RWPE2 (cell line): ENCODE measurements around the gene RPL7A.
A peak's percentile ranks its signal among the peaks of the same experiment; 100 is the strongest.
"Not testable (repeated sequence)": the region's sequence is repeated elsewhere in the genome, so short reads cannot be mapped to it uniquely, and the experiment has no call there.

ENCODE experiments used
- ATAC-seq: fragments of 200-7000 bp; cut with Tn5 transposase; 3 replicates; pipeline ENCODE4 v1.9.1; 2021; ENCODE audit warnings: low read depth
- DNase-seq: peaks from one replicate; pipeline ENCODE4 v3.0.0-alpha.2; 2020; ENCODE audit warnings: low spot score
- H3K27ac ChIP-seq: fragments of 450-650 bp; 2 replicates; pipeline ENCODE4 v1.5.1; 2017; ENCODE audit warnings: mild to moderate bottlenecking; ENCODE audit not compliant: poor library complexity, severe bottlenecking
- H3K27me3 ChIP-seq: fragments of 250-450 bp; sonication (Bioruptor Pico); 2 replicates; pipeline ENCODE4 v1.5.1; 2021; ENCODE audit warnings: mild to moderate bottlenecking, moderate library complexity; ENCODE audit not compliant: insufficient read depth, poor library complexity, severe bottlenecking
- H3K36me3 ChIP-seq: fragments of 250-450 bp; sonication (Bioruptor Pico); 2 replicates; pipeline ENCODE4 v1.5.1; 2020; ENCODE audit warnings: low read depth, mild to moderate bottlenecking, moderate library complexity
- H3K4me1 ChIP-seq: fragments of 250-450 bp; sonication (Bioruptor Pico); 2 replicates; pipeline ENCODE4 v1.5.1; 2021; ENCODE audit warnings: mild to moderate bottlenecking, moderate library complexity; ENCODE audit not compliant: insufficient read depth, poor library complexity, severe bottlenecking
- H3K4me3 ChIP-seq: fragments of 250-450 bp; sonication (Bioruptor Pico); 2 replicates; pipeline ENCODE4 v1.5.1; 2021; ENCODE audit warnings: mild to moderate bottlenecking, moderate library complexity; ENCODE audit not compliant: severe bottlenecking
- H3K9me3 ChIP-seq: fragments of 250-450 bp; sonication (Bioruptor Pico); 2 replicates; pipeline ENCODE4 v1.5.1; 2021; ENCODE audit warnings: mild to moderate bottlenecking, moderate library complexity; ENCODE audit not compliant: severe bottlenecking
- TF ChIP-seq, protein P1 (sequence below): fragments of 450-650 bp; IDR thresholded peaks from one replicate; pipeline ENCODE4 v1.5.1; 2017; ENCODE audit warnings: mild to moderate bottlenecking, moderate library complexity; ENCODE audit not compliant: poor library complexity, severe bottlenecking

Gene RPL7A

DNA sequence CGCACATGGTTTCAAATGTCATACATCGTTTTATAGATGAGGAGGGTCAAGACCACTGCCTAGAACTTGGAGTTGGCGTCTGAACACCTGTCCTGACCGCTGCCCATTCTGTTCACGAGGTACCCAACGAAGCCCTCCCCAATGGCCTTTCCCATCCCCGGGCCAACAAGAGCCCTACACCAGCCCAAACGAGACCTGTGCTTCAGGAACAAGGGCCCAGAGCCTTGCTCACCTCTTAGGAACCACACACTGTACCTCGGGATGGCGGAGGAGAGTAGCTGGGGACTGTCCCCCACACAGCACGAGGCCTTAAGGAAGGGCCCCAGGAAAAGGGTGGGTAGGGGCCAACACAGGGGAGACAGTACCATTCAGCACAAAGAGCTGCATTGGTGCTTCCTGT lies 15.0 kb upstream of the RPL7A start:
- Histone ChIP-seq H3K27me3 (no peaks in the 10 kb centered on the region), H3K9me3 (no peaks in the 10 kb centered on the region), H3K27ac (no peak overlapping the region), H3K36me3 (peaks cover 44% of the 10 kb centered on the region), H3K4me3 (no peak overlapping the region), H3K4me1 (no peaks in the 10 kb centered on the region)
- TF ChIP-seq, protein P1, sequence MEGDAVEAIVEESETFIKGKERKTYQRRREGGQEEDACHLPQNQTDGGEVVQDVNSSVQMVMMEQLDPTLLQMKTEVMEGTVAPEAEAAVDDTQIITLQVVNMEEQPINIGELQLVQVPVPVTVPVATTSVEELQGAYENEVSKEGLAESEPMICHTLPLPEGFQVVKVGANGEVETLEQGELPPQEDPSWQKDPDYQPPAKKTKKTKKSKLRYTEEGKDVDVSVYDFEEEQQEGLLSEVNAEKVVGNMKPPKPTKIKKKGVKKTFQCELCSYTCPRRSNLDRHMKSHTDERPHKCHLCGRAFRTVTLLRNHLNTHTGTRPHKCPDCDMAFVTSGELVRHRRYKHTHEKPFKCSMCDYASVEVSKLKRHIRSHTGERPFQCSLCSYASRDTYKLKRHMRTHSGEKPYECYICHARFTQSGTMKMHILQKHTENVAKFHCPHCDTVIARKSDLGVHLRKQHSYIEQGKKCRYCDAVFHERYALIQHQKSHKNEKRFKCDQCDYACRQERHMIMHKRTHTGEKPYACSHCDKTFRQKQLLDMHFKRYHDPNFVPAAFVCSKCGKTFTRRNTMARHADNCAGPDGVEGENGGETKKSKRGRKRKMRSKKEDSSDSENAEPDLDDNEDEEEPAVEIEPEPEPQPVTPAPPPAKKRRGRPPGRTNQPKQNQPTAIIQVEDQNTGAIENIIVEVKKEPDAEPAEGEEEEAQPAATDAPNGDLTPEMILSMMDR, result no peak
- ATAC-seq (no peak), DNase-seq (no peak)

DNA sequence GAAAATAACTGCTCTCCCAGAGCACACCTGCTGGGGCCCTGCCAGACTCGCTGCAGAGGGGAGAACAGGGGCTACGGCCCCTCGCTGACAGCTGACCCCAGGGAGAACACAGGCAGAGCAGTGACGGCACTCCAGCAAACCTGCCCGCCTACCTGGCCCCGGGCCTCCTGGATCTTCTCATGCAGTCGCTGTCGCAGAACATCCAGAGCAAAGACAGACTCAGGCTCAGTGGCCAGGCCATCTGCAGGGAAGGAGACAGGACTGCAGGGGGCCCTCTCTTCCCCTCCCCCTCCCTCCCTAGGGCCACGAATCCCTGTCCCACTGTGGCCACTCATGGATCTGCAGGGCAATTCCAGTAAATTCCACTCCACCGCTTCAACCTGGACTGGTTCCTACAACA lies 14.5 kb upstream of the RPL7A start:
- Histone ChIP-seq H3K9me3 (no peaks in the 10 kb centered on the region), H3K27ac (no peak overlapping the region), H3K27me3 (no peaks in the 10 kb centered on the region), H3K4me1 (no peaks in the 10 kb centered on the region), H3K36me3 (peaks cover 44% of the 10 kb centered on the region), H3K4me3 (no peak overlapping the region)
- ATAC-seq, result no peak
- DNase-seq, result peak; percentile 37
- TF ChIP-seq, protein P1, result no peak

DNA sequence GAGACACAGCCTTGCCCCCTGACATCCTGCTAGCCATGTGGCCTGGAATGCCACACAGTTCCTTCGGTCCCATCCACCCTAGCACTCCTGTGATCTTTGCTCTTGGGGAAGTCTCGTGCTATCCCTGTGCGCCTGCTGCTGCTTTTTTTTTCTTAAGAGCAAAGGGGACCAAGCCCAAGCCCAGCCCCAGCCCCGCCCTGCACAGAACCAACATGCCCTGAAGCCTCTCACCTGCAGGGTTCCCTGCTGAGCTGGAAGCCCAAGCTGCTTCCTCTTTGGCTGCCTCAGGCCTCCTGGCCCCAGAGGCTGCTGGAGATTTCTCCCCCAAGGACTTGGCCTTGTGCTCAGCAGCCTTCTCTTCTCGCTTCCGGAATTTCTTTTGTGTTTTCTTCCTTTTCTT lies 13.9 kb upstream of the RPL7A start:
- ATAC-seq (no peak), DNase-seq (peak; percentile 23)
- TF ChIP-seq, protein P1, result no peak
- Histone ChIP-seq H3K4me1 (no peaks in the 10 kb centered on the region), H3K27me3 (no peaks in the 10 kb centered on the region), H3K36me3 (peaks cover 48% of the 10 kb centered on the region), H3K27ac (no peak overlapping the region), H3K4me3 (no peak overlapping the region), H3K9me3 (no peaks in the 10 kb centered on the region)

DNA sequence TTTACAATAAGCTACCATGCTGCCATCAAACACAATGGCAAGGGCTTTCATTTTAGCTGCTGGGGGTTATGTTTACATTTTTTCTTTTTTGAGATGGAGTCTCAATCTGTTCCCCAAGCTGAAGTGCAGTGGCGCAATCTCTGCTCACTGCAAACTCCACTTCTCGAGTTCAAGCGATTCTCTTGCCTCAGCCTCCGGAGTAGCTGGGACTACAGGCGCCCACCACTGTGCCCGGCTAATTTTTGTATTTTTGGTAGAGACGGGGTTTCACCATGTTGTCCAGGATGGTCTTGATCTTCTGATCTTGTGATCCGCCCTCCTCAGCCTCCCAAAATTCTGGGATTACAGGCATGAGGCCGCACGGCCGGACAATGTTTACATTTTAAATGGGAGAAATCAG lies 13.1 kb upstream of the RPL7A start:
- Histone ChIP-seq H3K4me3 (peak overlapping the region; percentile 73), H3K36me3 (peaks cover 55% of the 10 kb centered on the region), H3K27ac (peak overlapping the region; percentile 38)
- ATAC-seq, H3K4me1 ChIP-seq, H3K9me3 ChIP-seq, H3K27me3 ChIP-seq: not testable (repeated sequence)
- DNase-seq, result peak; percentile 7

DNA sequence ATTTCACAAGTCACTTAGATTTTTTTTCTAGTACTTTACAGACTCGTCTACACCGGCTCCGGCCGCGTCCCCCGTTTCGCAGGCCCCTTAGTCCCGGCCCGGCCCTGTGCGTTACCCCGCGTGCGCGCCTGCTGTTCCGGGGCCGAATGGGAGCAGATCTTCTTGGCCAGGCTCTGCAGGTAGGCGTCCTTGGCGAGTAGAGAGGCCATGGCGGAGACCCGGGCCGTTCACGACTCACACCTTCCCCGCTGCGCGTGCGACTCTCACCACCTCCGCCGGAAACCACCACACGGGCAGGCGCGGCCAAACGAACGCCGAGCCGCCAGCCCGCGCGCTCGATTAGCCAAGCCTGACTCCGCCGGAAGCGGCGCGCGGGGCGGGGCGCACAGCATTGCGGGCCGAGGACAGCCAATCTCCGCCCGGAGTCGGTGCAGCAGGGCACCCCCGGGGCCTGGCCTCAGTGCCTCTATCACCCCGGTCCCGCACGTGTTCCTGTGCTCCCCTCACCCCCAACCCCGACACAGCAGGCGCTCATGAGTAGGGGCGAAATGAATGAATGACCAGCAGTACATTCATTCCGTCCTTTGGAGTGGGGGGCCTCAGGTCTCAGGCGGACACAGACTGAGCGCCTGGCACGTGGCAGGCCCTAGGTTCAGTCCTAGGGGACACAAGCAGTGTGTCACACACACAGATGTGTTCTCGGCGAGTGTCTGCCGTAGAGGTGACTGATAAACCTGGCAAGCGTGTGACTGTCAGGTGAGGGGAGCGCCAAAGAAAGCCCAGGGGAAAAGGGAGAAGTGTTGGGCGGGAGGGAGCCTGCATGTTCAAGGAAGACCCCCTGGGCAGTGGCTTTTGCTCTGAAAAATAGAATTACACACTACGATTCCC lies 11.8 kb upstream of the RPL7A start, which contains the start of gene SURF6:
SURF6 (minus strand) TSS at position 265 of the 888 bp plus-strand sequence; CDS start at position 209, 56 bp downstream.
- Histone ChIP-seq H3K27ac (peak within 1 kb of the TSS; percentile 38), H3K9me3 (no peaks in the 10 kb centered on the region), H3K36me3 (peaks cover 54% of the 10 kb centered on the region), H3K4me3 (peak within 1 kb of the TSS; percentile 73), H3K4me1 (no peaks in the 10 kb centered on the region), H3K27me3 (no peaks in the 10 kb centered on the region)
- ATAC-seq (peak; percentile 90), DNase-seq (peak; percentile 91)
- TF ChIP-seq, protein P1, result no peak
